HG02970 (cell line): ENCODE measurements around the gene DUSP16.
"Not testable (repeated sequence)": the region's sequence is repeated elsewhere in the genome, so short reads cannot be mapped to it uniquely, and the experiment has no call there.

Experiments used
- ATAC-seq: cut with Tn5 transposase; IDR thresholded peaks from one replicate; pipeline ENCODE4 v1.9.1; 2021; ENCODE audit warnings: mild to moderate bottlenecking, moderate library complexity, moderate number of reproducible peaks; ENCODE audit not compliant: unreplicated experiment, low FRiP score

The DUSP16 gene

GRCh38 chr12:12562585-12563261, at the start of gene DUSP16:
TSS of gene DUSP16 (minus strand) at chr12:12562863. CDS start at chr12:12521098, 41,765 bp downstream.
- ATAC-seq: peak; percentile 74

DNA sequence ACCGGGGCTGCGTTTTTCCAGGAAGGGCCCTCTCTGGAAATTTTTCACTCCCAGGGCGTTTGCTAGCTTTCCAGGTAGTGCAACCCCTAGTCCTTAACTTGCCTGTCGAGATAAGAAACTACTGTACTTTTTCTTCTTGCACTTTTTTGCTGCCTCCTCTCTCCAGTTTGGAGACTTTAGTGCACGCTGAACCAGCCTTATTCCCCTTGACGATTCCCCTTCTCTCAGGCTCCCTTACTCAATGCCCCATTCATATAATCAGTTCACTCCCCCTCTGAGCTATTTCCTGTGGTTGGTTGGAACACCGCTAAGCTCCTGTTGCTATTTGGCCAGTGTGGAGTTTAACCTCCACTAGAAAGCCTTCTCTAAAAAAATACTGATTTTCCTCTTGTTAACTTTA, 49.7 kb upstream of the DUSP16 start:
- no peak for ATAC-seq

DNA sequence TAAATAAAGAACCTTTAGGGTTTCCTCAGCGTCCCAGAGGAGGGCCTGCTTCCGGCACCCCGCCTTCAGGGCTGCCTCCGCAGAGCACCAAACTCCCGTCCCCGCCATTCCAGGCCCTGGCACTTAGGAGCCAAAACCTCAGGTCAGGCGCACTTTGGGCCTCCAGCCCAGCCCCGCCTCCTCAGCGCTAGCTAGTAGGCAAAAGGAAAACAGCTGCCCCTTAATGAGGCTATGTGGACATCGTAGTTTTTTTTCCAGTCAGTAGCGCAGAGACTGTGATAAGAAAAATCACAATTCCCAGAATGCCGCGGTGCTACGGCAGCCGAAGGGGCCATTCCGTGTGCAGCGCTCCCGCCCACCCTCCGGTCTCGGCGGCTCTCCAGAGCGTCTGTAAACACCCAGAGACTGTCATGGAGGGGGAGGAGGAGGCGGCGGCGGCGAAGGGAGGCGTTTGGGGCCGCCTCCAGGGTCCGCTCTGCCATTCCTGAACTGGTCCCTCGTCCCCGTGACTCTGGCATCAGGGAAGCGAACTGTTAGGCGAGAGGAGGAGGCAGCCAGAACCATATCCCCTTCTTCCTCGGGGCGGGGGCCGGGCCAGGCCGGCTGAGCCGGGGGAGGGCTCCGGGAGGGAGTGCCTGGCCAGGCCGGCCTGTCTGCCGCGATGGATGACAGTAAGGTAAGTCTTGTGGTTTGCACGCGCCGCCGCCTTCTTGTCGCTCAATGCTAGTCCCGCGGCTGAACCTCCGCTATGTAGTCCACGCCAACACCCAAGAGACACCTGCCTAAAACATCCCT, 49.0 kb upstream of the DUSP16 start, which contains the start of gene CREBL2:
TSS of gene CREBL2 (plus strand) at position 365 of the 795 bp plus-strand sequence. CDS start at position 662, 297 bp downstream.
- ATAC-seq: peak; percentile 63

DNA sequence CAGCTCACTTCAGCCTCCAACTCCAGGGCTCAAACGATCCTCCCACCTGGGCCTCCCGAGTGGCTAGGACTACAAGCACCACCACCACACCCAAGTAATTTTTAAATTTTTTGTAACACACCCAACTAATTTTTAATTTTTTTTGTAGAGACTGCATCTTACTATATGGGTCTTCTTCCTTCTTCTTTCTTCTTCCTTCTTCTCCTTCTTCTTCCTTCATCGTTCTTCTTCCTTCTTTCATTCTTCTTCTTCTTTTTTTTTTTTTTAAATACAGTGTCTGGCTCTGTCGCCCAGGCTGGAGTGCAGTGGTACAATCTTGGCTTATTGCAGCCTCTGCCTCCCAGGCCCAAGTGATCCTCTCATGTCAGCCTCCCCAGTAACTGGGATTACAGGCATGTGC, 48.0 kb upstream of the DUSP16 start:
- ATAC-seq: no peak

DNA sequence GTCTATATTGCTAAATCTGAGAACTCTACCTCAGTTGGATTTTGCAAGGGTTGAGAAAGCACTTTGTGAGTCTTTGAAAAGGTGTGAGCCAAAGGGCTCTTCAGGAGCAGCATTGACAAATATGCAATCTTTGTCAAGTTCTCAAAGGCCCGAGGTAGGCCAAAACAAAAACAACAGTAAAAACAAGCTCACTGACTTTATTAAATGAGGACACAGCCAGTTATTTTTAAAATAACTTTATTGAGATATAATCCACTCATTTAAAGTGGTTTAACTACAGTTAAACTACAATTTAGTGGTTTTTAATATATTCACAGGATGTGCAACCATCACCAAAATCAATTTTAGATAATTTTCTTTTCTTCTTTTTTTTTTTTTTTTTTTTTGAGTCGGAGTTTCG, 47.0 kb upstream of the DUSP16 start:
- ATAC-seq: no peak

GRCh38 chr12:12608557-12608957, 45.9 kb upstream of the DUSP16 start:
- no peak for ATAC-seq

DNA sequence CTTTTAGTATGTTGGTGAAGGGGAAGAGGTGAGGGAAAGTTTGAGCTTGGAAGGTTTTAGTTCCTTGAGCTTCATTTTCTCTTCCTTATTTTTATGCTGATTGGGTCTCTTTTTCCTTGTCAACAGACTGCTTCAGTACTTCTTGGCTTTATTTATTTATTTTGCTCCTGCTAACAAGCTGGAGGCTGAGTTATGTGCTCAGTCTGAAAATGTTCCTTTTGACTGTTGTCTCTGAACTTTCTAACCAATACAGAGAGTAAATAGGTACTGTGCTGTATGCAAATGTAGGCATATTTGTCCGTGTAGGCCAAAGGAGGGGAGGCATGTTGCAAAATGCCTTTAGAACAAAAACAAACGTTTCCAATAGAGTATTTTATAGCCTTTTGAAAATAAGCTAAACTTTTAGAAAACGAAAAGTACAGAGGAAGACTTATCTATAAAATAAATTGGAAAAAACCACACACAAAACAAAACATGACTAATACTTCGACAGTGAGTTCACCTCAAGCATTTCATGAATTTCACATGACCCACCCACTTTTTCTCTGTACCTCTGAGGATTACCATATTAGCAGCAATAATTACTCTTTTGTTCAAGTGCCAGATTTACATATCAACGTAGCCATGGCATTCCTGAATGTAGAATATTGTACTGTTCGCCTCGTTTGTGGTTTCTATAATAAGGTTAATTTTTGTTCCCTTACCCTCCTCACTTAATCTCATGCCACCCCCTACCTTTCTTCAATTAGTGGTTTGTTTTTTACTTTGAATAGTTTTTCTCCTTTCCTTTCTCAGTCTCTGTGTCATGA, 44.3 kb upstream of the DUSP16 start:
- no peak for ATAC-seq

DNA sequence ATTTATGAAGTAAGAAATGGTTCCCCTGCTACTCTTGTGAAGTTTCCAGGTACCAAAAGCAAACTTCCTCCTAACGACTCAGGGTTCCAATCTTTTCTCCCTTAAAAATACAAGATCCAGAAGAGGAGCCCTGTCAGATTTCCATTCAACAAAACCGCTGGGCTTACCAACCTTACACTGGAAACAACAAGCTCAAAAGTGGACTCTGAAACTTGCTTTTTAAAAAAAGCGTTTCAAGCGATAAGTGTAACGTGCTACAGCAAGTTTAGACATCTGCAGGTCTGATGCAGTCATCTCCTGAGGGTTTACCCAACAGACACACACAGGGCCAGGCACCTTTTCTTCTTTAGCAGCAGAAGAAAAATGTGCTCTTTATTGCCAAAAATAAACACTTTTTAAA, 42.1 kb upstream of the DUSP16 start:
- ATAC-seq: no peak

DNA sequence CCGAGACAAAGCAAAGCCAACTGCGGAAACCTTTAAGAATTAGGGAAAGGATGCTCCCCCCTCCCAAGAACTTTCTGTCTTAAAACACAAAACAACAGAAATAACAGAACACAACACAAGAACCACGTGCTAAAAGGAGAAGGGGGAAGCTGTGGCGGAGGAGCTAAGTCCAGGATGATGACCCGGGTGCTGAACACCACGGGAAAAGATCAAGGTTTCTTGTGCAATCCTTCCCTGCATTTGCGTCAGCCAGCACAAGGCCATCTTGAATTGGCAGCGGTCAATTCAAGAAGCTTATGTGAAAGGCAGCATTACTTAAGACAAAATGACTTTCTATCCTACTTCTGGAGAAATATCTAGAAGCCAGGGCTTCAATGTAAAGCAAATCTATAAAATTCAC, 38.0 kb upstream of the DUSP16 start:
- no peak for ATAC-seq

DNA sequence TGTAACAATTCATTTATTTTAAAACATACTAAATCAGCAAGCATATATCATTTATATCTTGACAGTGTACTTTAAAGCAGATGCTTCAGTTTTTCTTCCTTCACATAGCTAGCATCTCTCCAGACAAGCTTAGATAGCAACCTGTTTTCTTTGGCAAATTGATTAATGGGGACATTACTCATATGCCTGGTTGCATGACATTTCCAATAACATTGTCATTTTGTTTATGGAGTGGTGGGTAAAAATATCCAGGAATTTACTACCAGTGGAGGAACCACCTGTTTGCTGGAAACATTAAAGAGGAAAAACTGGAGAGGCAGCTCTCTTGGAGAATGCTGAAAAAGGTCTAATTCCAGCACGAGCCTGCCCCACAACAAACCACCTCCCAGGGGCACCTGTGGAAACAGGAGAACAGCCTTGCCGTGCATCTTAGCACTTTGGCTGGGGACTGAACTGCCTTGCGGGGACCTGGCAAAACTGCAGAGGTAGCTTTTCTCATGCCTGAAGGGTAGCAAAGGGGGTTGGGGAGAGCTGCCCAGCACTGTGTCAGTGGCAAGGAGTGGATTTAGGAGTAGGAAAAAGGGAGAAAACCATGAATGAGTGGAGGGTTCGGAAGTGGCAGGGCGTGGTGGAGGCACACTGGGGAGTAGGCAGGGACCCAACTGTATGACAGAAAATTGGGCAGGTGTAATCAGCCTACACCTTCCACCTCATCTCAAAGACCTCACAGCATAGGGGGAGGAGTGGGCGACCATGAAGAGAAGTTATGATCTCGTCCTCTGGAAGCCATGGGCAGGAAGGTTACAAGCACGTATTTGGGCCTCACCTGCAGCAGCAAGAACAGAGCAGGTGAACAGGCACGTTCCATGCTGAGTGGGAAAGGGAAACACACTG, 37.3 kb upstream of the DUSP16 start:
- ATAC-seq: no peak

DNA sequence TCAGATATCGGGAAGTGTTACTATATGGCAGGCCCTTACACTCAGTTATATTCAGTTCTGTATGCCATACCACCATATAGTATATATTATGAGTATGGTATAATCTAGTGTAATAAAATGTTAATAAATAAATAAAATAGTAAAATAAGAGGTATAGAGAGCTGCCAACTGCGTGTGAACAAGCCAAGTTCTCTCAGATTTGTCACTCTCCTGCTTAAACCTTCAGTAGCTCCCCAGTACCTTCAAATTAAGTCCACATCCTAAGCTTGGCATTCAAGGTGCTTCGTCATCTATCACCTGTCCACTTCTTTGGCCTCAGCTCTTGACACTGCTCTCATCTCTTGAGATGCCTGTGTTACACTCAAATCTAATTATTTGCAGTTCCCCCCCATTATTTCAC, 36.2 kb upstream of the DUSP16 start:
- ATAC-seq: no peak

DNA sequence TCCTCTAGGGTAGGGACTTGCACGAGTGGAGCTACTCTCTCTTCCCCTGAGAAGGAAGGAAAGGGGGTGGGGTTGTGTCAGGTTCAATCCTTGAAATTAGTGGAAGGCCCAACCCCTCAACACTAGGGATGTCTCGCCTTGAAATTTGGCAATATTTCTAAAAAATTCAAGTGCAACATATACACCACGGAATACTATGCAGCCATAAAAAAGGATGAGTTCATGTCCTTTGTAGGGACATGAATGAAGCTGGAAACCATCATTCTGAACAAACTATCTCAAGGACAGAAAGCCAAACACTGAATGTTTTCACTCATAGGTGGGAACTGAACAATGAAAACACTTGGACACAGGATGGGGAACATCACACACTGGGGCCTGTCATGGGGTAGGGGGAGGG, 33.9 kb upstream of the DUSP16 start:
- ATAC-seq: not testable (repeated sequence)

GRCh38 chr12:12595929-12596328, 33.3 kb upstream of the DUSP16 start:
- not testable (repeated sequence) for ATAC-seq

- ATAC-seq: no peak
Observed at GRCh38 chr12:12592930-12593329, 30.3 kb upstream of the DUSP16 start.

GRCh38 chr12:12590961-12591360, 28.3 kb upstream of the DUSP16 start:
- ATAC-seq: no peak

GRCh38 chr12:12588436-12588835, 25.8 kb upstream of the DUSP16 start:
- ATAC-seq: not testable (repeated sequence)

- no peak for ATAC-seq
Observed at GRCh38 chr12:12587878-12588277, 25.2 kb upstream of the DUSP16 start.

DNA sequence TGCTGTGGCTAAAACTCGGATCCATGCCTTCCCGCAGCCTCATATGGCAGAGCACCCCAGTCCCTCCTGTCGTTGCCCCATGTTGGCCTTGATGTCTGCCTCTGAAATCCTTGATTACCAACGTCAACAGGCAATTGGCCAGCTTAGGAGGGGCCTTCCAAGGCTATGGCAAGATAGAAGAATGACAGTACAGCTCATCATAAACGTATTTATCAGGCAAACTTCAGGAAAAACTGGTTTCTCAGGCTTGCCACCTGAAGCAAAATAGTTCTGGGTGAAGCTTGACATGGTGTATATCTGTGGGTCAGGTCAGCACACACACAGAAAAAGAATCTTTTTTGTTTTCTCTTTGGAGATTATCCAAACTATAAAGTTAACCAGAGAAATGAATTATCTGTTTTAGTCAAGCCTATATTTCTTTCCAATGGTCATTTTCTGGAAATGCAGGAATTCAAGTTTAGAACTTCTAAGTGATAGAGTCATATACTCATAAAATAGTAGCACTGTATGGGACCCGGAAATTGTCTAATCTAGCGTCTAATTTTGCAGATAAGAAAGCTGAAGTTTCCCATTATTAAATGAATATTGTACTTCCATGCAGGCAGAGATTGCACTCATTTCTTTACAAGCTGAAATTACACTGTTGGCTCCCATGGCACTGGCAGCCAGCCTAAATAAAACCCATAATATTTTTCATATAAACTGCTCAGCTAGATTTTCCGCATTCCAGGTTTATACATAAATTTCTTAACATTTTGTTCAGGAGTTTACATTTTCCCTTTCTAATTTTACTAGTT, 24.4 kb upstream of the DUSP16 start:
- no peak for ATAC-seq
